Measurements from ENCODE around the gene SLC30A5.

Gene SLC30A5

GRCh38 chr5:69167493-69167855 is 73.7 kb downstream of the SLC30A5 start:
- no peak for DNase-seq (ENCODE audit: low read depth in 2 of 2)

DNA sequence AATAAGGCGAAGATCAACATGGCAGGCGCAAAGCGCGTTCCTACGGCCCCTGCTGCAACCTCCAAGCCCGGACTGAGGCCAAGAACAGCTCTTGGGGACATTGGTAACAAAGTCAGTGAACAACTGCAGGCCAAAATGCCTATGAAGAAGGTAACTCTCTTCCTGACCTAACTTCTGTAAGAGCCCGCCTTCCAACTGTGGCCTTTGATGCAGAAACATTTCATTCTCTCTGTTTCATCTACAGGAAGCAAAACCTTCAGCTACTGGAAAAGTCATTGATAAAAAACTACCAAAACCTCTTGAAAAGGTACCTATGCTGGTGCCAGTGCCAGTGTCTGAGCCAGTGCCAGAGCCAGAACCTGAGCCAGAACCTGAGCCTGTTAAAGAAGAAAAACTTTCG is 74.1 kb downstream of the SLC30A5 start:
- no peak for DNase-seq (ENCODE audit: low read depth in 2 of 2)

DNA sequence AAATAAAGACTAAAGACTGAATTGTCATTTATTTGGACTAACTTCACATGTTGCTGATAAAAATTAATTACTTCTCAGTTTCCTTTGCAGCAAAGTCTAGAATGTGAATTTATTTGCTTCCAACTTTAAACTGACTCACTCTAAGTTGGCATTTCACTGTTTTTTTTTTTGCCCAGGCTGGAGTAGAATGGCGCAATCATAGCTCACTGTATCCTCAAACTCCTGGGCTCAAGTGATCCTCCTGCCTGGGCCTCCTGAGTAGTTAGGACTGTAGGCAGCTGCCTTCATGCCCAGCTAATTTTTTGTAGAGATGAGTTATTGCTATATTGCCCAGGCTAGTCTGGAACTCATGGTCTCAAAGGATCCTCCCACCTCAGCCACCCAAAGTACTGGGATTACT is 76.7 kb downstream of the SLC30A5 start:
- no peak for DNase-seq (ENCODE audit: low read depth in 2 of 2)

GRCh38 chr5:69170969-69171368 is 77.2 kb downstream of the SLC30A5 start:
- no peak for DNase-seq (ENCODE audit: low read depth in 2 of 2)
